K562 (cell line): ENCODE measurements around the gene SLC7A14. TPM values are rescaled to one million over a fixed set of nuclear protein-coding genes. Genes with fewer than 3 reads are reported as not detected.

Source experiments
- ATAC-seq: fragments of 200-7000 bp; cut with Tn5 transposase; 3 replicates; pipeline ENCODE4 v1.9.1; 2020; ENCODE audit warnings: moderate library complexity
- BruUV-seq: library from RNA; stranded (reverse); fragments of 400-500 nt; replicated peaks from 2 replicates; lab custom pipeline; 2021; lab: Mats Ljungman, UMichigan
- CTCF ChIA-PET: fragments of 300-600 bp; formaldehyde crosslinking; extraction: SDS; loops from one replicate; lab custom pipeline; 2021; ENCODE audit warnings: low intra/inter-chr PET ratio; lab: Yijun Ruan, JAX
- POLR2A ChIA-PET: fragments of 300-600, 350-650 bp; sonication (Branson Sonifier 250); formaldehyde crosslinking; extraction: SDS; loops from one replicate; lab custom pipeline; 2021; ENCODE audit warnings: antibody characterized with exemption, inconsistent platforms; lab: Yijun Ruan, JAX
- DNase-seq, 4 experiments: peaks; one replicate each; pipeline versions ENCODE4 v3.0.0 to v3.0.0-alpha.2; 2011 to 2018; ENCODE audit warnings: low spot score in 3 of 4, mixed read lengths in 3 of 4; ENCODE audit errors: extremely low read depth in 1 of 4
- FAIRE-seq: peaks from 2 replicates; lab custom pipeline; 2011; peaks lifted over from hg19 to GRCh38; lab: Jason Lieb, UNC
- H2AFZ ChIP-seq: 2 replicates; pipeline ENCODE4 v1.6.0; 2011; ENCODE audit warnings: low read depth, low read length, control low read depth, inconsistent platforms
- H3K27ac ChIP-seq: fragments of 200-600 bp; 3 replicates; pipeline ENCODE4 v1.8.0; 2011; ENCODE audit warnings: low read depth, mild to moderate bottlenecking, control low read depth, inconsistent platforms, low read length, moderate library complexity, mixed read lengths; ENCODE audit errors: extremely low read depth
- H3K27me3 ChIP-seq, 2 experiments: fragments of 300-600 bp in 1 of 2; 2 replicates in 1 of 2; 3 replicates in 1 of 2; pipeline versions ENCODE4 v1.6.0 to v1.8.0; 2011; ENCODE audit warnings: inconsistent platforms in 2 of 2, low read length in 2 of 2, mild to moderate bottlenecking in 1 of 2, mixed read lengths in 1 of 2, moderate library complexity in 1 of 2; ENCODE audit not compliant: control insufficient read depth in 2 of 2, insufficient read depth in 2 of 2
- H3K36me3 ChIP-seq: fragments of 300-600 bp; 3 replicates; pipeline ENCODE4 v1.8.0; 2011; ENCODE audit warnings: mild to moderate bottlenecking, low read length, inconsistent platforms; ENCODE audit not compliant: control insufficient read depth, insufficient read depth
- H3K4me1 ChIP-seq, 2 experiments: fragments of 200-600 bp in 1 of 2; replicated peaks in 1 of 2; 2 replicates in 1 of 2; 3 replicates in 1 of 2; pipeline versions ENCODE4 v1.5.1 to v1.8.0; 2011; ENCODE audit warnings: inconsistent platforms in 2 of 2, low read length in 2 of 2, mild to moderate bottlenecking in 1 of 2, mixed read lengths in 1 of 2, moderate library complexity in 1 of 2; ENCODE audit not compliant: control insufficient read depth in 2 of 2, insufficient read depth in 2 of 2
- H3K4me2 ChIP-seq: 2 replicates; pipeline ENCODE4 v1.6.1; 2011; ENCODE audit warnings: low read length, control low read depth, inconsistent platforms, mixed read lengths; ENCODE audit not compliant: insufficient read depth
- H3K4me3 ChIP-seq: fragments of 200-600 bp; sonication (generic), shearing (Covaris generic); 2 replicates; pipeline ENCODE4 v1.5.1; 2016; ENCODE audit warnings: control low read depth, inconsistent platforms
- H3K79me2 ChIP-seq: fragments of 200-600 bp; 3 replicates; pipeline ENCODE4 v1.8.0; 2011; ENCODE audit warnings: low read length, inconsistent platforms; ENCODE audit not compliant: control insufficient read depth, insufficient read depth
- H3K9ac ChIP-seq, 2 experiments: 2 replicates each; pipeline versions ENCODE4 v1.6.0 to v1.6.1; 2011; ENCODE audit warnings: low read depth in 2 of 2, low read length in 2 of 2, control low read depth in 1 of 2, inconsistent platforms in 1 of 2, mild to moderate bottlenecking in 1 of 2, mixed read lengths in 1 of 2; ENCODE audit not compliant: insufficient read depth in 1 of 2
- H3K9me1 ChIP-seq: one replicate; pipeline ENCODE4 v1.6.0; 2011; ENCODE audit warnings: inconsistent platforms, mild to moderate bottlenecking, low read length, moderate library complexity; ENCODE audit not compliant: control insufficient read depth, insufficient read depth
- H3K9me3 ChIP-seq: replicated peaks from 2 replicates; pipeline ENCODE4 v1.5.1; 2011; ENCODE audit warnings: low read depth, low read length, inconsistent platforms; ENCODE audit not compliant: control insufficient read depth, insufficient read depth
- H4K20me1 ChIP-seq: replicated peaks from 2 replicates; pipeline ENCODE4 v1.6.1; 2011; ENCODE audit warnings: low read length, inconsistent platforms, mixed read lengths; ENCODE audit not compliant: control insufficient read depth, insufficient read depth
- ATF1 ChIP-seq, 2 experiments: fragments of 450-650 bp in 1 of 2; IDR thresholded peaks; 2 replicates each; pipeline ENCODE4 v1.6.1; 2016; ENCODE audit warnings: missing compliant biosample characterization in 1 of 2, missing genetic modification characterization in 1 of 2
- BDP1 ChIP-seq: IDR thresholded peaks from 3 replicates; pipeline ENCODE4 v1.6.1; 2011; ENCODE audit not compliant: insufficient read length, insufficient read depth
- CXXC5 ChIP-seq: fragments of 250-450 bp; sonication (Bioruptor Pico); IDR thresholded peaks from 2 replicates; pipeline ENCODE4 v1.8.0; 2022; ENCODE audit warnings: inconsistent platforms, mild to moderate bottlenecking, moderate library complexity
- ELF1 ChIP-seq: fragments of 200-800 bp; sonication (Bioruptor generic); IDR thresholded peaks from 2 replicates; pipeline ENCODE4 v1.6.1; 2016; ENCODE audit warnings: missing genetic modification characterization, missing compliant biosample characterization
- ETV1 ChIP-seq: fragments of 450-650 bp; conservative IDR thresholded peaks from 2 replicates; pipeline ENCODE4 v1.6.1; 2016; ENCODE audit warnings: missing genetic modification characterization, control low read depth, low read depth, missing compliant biosample characterization
- GABPA ChIP-seq: fragments of 200-800 bp; sonication (Bioruptor generic); conservative IDR thresholded peaks from 2 replicates; pipeline ENCODE4 v1.6.1; 2016; ENCODE audit warnings: low read depth, missing genetic modification characterization, missing compliant biosample characterization
- NR2C2 ChIP-seq, 2 experiments: fragments of 200-800 bp in 1 of 2; sonication (Bioruptor generic) in 1 of 2; sonication (generic) in 1 of 2; formaldehyde crosslinking in 1 of 2; IDR thresholded peaks; 2 replicates each; pipeline versions ENCODE4 v1.6.1 to v1.8.0; 2016 to 2022; ENCODE audit warnings: mild to moderate bottlenecking in 1 of 2, missing compliant biosample characterization in 1 of 2, missing genetic modification characterization in 1 of 2, missing genetic modification reagents in 1 of 2
- OTX1 ChIP-seq: fragments of 450-650 bp; formaldehyde crosslinking; IDR thresholded peaks from 2 replicates; pipeline ENCODE4 v1.4.0; 2022; ENCODE audit warnings: mild to moderate bottlenecking
- SPI1 ChIP-seq: IDR thresholded peaks from 2 replicates; pipeline ENCODE4 v1.6.1; 2011; ENCODE audit warnings: low read depth, low read length, control low read depth, borderline replicate concordance
- WGBS: fragments of 100-300 bp; shearing (Covaris generic); methylation state at CpG from one replicate; pipeline ENCODE4 v1.1.6; 2016; ENCODE audit warnings: low coverage, mixed read lengths; ENCODE audit not compliant: insufficient coverage; ENCODE audit errors: missing lambda C conversion rate; 5-methylcytosine and 5-hydroxymethylcytosine counted together
- in situ Hi-C: fragments of 300-500 bp; cut with MboI; formaldehyde crosslinking; loops from 4 replicates; pipeline ENCODE4 v1.15.0; 2018; ENCODE audit warnings: inconsistent platforms, mixed read lengths
- intact Hi-C: fragments of 100-400 bp; cut with micrococcal nuclease; formaldehyde crosslinking; loops from 2 replicates; pipeline ENCODE4 v1.14.2; 2022
- polyA plus RNA-seq, 8 experiments: library from polyadenylated mRNA; depleted of rRNA in 4 of 8; stranded (reverse) in 5 of 8; unstranded in 3 of 8; fragments of >200 nt; fragmentation: Nextera tagmentation in 2 of 8; fragmentation: Illumina TruSeq in 1 of 8; extraction: Ambion mirVana in 2 of 8; extraction: Trizol in 1 of 8; gene quantifications; 2 replicates each; pipeline versions ENCODE4 v1.2.1 to v1.2.3, GENCODE V29; 2011 to 2014; ENCODE audit warnings: inconsistent platforms in 1 of 8, missing spikeins in 1 of 8
- total RNA-seq, 7 experiments: library from RNA; depleted of rRNA in 6 of 7; stranded (reverse); fragments of >200 nt in 6 of 7; fragmentation: Illumina TruSeq in 2 of 7; extraction: Trizol in 2 of 7; gene quantifications; 2 replicates each; pipeline versions ENCODE4 v1.2.1 to v1.2.3, GENCODE V29; 2011 to 2021; ENCODE audit warnings: low replicate concordance in 1 of 7
- TF ChIP-seq, protein P1 (sequence below), 2 experiments: fragments of 450-650 bp; formaldehyde crosslinking in 1 of 2; IDR thresholded peaks; 2 replicates each; pipeline versions ENCODE4 v1.4.0 to v1.6.1; 2014 to 2020; ENCODE audit warnings: mild to moderate bottlenecking in 2 of 2, borderline replicate concordance in 1 of 2, low read depth in 1 of 2

The SLC7A14 gene
- total and polyA plus RNA-seq, 9 of the 15 experiments (the other 6 are each of a cell fraction or from before 2014, with no cell fraction given), result not detected

DNA sequence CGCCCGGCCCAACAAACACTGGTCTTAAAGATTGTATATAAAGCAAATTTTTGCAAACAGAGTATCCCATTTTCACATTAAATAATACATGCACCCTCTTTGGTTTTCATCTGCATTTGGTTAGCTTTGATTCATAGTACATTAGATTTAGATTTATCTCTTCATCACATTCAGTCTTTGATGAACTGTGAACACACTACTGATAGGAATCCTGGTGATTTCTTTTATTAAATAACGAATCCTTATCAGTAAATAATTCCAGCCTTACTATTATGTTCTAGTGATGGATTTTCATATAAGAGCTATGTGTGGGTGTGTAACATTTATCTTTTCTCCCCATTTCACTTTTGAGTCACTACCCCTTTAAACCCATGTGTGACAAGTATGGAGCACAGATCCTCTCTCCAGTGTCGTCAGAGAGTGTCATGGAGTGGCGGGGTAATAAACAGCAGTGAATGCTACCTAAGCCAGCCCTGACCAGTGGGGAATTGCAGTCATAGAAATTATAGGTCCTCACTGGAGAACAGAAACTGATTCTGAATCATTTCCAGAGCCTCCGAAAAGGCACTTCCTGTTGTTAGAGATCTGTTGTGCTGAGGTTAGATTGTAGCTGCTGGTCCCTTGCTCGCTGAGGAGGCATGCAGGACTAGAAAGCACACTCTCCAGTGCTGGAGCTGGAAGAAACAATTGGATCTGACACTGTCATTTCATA is 22.0 kb downstream of the SLC7A14 start:
- H3K9me1 ChIP-seq, result no peaks in the 10 kb centered on the region
- DNase-seq, result peak in 1 of 4 experiments; percentile 35
- no peaks in the 10 kb centered on the region for H3K79me2 ChIP-seq
- peak overlapping the region; percentile 28 for H3K4me2 ChIP-seq
- in situ Hi-C loops, result no loop called here
- BruUV-seq, result no TSS peak
- no peak for FAIRE-seq
- no peak overlapping the region for H3K4me3 ChIP-seq
- H3K27ac ChIP-seq, result no peak overlapping the region
- intact Hi-C loops, result no loop called here
- no peaks in the 10 kb centered on the region; a peak in 1 of 5 replicates for H3K27me3 ChIP-seq
- ChIA-PET CTCF (no interaction called here), POLR2A (interaction anchor here (0.6 kb wide), 1 partner anchor 81 kb away, joined by 3 read pairs; no protein-coding TSS in a partner anchor)
- peak overlapping the region; percentile 65 for H2AFZ ChIP-seq
- H3K4me1 ChIP-seq, result no peaks in the 10 kb centered on the region; a peak in 2 of 5 replicates
- no peaks in the 10 kb centered on the region for H4K20me1 ChIP-seq
- H3K9ac ChIP-seq, result peak overlapping the region in 1 of 2 experiments; percentile 45; a peak in 1 of 4 replicates
- H3K9me3 ChIP-seq, result no peaks in the 10 kb centered on the region
- TF ChIP-seq, protein P1, sequence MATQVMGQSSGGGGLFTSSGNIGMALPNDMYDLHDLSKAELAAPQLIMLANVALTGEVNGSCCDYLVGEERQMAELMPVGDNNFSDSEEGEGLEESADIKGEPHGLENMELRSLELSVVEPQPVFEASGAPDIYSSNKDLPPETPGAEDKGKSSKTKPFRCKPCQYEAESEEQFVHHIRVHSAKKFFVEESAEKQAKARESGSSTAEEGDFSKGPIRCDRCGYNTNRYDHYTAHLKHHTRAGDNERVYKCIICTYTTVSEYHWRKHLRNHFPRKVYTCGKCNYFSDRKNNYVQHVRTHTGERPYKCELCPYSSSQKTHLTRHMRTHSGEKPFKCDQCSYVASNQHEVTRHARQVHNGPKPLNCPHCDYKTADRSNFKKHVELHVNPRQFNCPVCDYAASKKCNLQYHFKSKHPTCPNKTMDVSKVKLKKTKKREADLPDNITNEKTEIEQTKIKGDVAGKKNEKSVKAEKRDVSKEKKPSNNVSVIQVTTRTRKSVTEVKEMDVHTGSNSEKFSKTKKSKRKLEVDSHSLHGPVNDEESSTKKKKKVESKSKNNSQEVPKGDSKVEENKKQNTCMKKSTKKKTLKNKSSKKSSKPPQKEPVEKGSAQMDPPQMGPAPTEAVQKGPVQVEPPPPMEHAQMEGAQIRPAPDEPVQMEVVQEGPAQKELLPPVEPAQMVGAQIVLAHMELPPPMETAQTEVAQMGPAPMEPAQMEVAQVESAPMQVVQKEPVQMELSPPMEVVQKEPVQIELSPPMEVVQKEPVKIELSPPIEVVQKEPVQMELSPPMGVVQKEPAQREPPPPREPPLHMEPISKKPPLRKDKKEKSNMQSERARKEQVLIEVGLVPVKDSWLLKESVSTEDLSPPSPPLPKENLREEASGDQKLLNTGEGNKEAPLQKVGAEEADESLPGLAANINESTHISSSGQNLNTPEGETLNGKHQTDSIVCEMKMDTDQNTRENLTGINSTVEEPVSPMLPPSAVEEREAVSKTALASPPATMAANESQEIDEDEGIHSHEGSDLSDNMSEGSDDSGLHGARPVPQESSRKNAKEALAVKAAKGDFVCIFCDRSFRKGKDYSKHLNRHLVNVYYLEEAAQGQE (IDR thresholded peaks at IDR 0.05; ENCODE audit: borderline replicate concordance), result 0 out of 2 replicates have a peak, but pooled peaks have one; percentile 25
- TF ChIP-seq, protein P1 (CRISPR knock-in tag; IDR thresholded peaks at IDR 0.05; ENCODE audit: low read depth), result no peak
- no peak for TF ChIP-seq ATF1 (CRISPR knock-in tag; IDR thresholded peaks at IDR 0.05)
- peak; percentile 72 for TF ChIP-seq ATF1 (tag; IDR thresholded peaks at IDR 0.05)
- TF ChIP-seq ETV1 (tag), result 0 out of 2 replicates have a peak, but pooled peaks have one; percentile 14
- TF ChIP-seq BDP1, result no peak
- peak; percentile 60 for TF ChIP-seq GABPA (tag)
- TF ChIP-seq ELF1, result peak; percentile 46
- TF ChIP-seq SPI1, result peak; percentile 68; the same call in 1 of the 2 replicates
- no peak for TF ChIP-seq NR2C2 (CRISPR knock-in tag; IDR thresholded peaks at IDR 0.05)
- TF ChIP-seq NR2C2 (tag; IDR thresholded peaks at IDR 0.05), result peak; percentile 75; the same call in 1 of the 2 replicates
- TF ChIP-seq CXXC5 (CRISPR knock-in tag), result no peak
- TF ChIP-seq OTX1 (CRISPR knock-in tag), result no peak
- peak; percentile 72 for ATAC-seq
- no peaks in the 10 kb centered on the region for H3K36me3 ChIP-seq
- WGBS, result 30% methylated on average over 7 of the region's 7 CpGs
